ENCODE results near the gene ZNF226.
"Not testable (repeated sequence)": the region's sequence is repeated elsewhere in the genome, so short reads cannot be mapped to it uniquely, and the experiment has no call there.

Gene ZNF226

DNA sequence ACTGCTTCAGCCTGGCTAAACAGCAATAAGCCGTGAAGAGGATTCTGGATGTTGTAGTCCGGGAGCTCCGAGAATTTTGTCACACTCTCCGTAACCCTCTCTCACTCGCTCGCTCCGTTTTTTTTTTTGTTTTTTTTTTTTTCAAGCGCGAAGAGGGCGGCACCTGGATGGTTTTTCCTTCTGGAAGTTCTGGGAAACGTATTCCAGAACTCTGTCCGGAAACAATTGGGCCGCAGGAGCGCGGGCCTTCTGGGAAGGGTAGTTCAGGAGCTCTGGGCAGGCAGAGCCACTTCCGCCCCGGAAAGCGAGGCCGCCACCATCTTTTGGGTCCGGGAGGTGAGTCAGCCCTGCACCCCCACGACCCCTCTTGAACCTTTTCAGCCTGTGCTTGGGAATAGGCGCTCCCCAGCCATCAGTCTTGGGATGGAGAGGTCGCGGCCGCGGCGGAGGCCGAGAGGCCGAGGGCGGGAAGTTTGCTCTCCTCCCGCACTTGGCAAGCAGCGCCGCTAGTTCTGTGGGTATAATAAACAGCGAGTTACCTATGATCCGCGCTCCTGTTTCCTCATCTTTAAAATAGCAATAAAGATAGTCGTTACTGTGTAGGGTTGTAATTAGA, 47.5 kb downstream of the ZNF226 start, which contains the start of gene ZNF227:
Gene ZNF227, plus strand, starts transcription at position 283 of the 616 bp plus-strand sequence. CDS start 5,261 bp downstream, outside the sequence.
- peak; percentile 59 to 63 for DNase-seq (ENCODE audit: low read depth in 2 of 2)

DNA sequence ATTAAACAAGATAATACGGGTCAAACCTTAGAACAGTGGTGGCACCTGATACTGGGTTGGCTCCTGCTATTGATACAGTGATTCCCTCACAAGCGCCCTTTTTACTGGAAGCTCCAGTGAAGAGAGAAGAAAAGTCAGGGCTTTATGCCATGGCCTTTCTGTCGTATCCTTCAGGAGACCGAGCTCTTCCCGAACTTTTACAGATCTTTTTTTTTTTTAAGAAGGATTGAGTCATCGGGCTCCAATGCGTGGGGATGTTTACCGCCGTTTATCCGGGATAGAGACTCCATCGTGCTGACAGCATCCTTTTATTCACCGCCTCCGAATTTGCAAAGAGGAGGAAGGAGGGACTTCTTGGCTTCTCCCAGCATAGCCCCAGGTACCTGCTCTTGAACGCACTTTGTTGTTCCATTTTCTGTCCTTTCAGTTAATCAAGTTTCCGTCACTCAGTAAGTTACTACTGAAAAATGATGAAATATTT, 48.0 kb downstream of the ZNF226 start:
- no peak for DNase-seq (ENCODE audit: low read depth in 2 of 2)

DNA sequence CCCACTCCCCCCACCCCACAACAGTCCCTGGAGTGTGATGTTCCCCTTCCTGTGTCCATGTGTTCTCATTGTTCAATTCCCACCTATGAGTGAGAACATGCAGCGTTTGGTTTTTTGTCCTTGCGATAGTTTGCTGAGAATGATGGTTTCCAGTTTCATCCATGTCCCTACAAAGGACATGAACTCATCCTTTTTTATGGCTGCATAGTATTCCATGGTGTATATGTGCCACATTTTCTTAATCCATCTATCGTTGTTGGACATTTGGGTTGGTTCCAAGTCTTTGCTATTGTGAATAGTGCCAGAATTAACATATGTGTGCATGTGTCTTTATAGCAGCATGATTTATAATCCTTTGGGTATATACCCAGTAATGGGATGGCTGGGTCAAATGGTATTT, 55.0 kb downstream of the ZNF226 start:
- DNase-seq (ENCODE audit: low read depth in 2 of 2), result not testable (repeated sequence)

DNA sequence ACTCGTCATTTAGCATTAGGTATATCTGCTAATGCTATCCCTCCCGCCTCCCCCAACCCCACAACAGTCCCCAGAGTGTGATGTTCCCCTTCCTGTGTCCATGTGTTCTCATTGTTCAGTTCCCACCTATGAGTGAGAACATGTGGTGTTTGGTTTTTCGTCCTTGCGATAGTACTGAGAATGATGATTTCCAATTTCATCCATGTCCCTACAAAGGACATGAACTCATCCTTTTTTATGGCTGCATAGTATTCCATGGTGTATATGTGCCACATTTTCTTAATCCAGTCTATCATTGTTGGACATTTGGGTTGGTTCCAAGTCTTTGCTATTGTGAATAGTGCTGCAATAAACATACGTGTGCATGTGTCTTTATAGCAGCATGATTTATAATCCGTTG, 55.9 kb downstream of the ZNF226 start:
- DNase-seq (ENCODE audit: low read depth in 2 of 2), result not testable (repeated sequence)

DNA sequence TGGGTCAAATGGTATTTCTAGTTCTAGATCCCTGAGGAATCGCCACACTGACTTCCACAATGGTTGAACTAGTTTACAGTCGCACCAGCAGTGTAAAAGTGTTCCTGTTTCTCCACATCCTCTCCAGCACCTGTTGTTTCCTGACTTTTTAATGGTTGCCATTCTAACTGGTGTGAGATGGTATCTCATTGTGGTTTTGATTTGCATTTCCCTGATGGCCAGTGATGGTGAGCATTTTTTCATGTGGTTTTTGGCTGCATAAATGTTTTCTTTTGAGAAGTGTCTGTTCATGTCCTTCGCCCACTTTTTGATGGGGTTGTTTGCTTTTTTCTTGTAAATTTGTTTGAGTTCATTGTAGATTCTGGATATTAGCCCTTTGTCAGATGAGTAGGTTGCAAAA, 56.4 kb downstream of the ZNF226 start:
- DNase-seq (ENCODE audit: low read depth in 2 of 2), result not testable (repeated sequence)

Measured in stimulated activated CD8-positive, alpha-beta memory T cell treated with anti-CD3 and anti-CD28 coated beads, Interleukin-2, amount 100 ng/mL, for 1 hour (primary cell).